ENCODE results near the gene PODN. TPM values are rescaled to one million over a fixed set of nuclear protein-coding genes. Genes with fewer than 3 reads are reported as not detected.

Gene PODN
- total RNA-seq, 1 experiment from 2014 or later, result not detected

DNA sequence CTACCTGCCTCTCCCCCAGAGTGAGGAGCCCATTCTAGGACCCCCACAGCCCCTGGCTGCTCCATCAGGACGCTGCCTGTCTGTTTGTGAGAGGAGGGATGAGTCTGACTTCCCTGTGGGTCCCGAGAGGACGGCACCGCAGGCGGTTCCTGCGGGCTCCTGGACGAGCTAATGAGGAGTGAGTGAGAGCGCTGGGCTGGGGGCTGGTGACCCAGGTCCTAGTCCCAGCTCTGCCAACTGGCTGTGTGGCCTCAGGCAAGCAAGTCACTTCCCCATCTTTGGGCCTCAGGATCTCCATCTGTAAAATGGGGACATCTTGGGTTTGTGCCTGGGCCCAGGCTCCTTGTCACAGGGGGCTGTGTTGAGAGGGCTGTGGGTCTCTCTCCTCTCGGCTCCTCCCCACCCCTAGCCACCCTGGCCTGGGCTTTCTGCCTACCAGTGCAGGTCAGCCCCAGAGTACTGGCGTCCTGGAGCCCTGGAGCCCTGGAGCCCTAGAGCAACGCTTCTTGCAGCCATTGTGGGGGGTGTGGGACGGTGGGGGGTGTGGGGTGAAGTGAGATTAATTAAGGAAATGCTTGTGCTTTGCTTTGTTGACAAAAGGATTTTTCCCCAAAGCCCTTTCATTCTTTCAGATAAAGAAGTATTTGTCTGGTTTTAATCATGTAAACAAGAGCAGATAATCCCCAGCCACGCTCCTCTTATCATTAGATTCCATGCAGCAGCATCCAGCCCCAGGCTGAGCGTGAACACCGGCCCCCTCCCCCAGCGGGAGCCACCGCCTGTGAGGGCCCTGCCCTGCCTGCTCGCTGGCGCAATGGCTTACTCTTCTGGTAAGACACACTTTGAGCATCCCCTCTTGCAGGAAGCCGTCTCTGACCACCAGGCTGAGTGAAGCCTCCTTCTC is 53.6 kb downstream of the PODN start:
- POLR2A ChIA-PET (ENCODE audit: unreplicated experiment), result no interaction called here
- BruUV-seq (replicated peaks), result no TSS peak
- intact Hi-C loops (cut with micrococcal nuclease; ENCODE audit: unreplicated experiment), result no loop called here
- Histone ChIP-seq H2AFZ (no peak overlapping the region), H3K4me3 (no peak overlapping the region), H3K9me3 (ENCODE audit: insufficient read depth, low read depth) (no peaks in the 10 kb centered on the region), H3K27me3 (ENCODE audit: insufficient read depth, low read depth) (no peaks in the 10 kb centered on the region), H3K27ac (no peak overlapping the region), H3F3A (ENCODE audit: insufficient read depth, low read depth) (peaks cover 10% of the 10 kb centered on the region; the same call in 1 of the 2 replicates), H3K4me1 (replicated peaks; ENCODE audit: insufficient read depth) (peaks cover 28% of the 10 kb centered on the region), H3K79me2 (ENCODE audit: low read depth) (no peaks in the 10 kb centered on the region), H4K20me1 (ENCODE audit: insufficient read depth) (no peaks in the 10 kb centered on the region), H3K36me3 (ENCODE audit: low read depth) (no peaks in the 10 kb centered on the region), H3K4me2 (no peak overlapping the region), H3K9me2 (ENCODE audit: insufficient read depth) (no peaks in the 10 kb centered on the region)
- peak in 1 of 2 experiments; percentile 64 for DNase-seq
- CTCF ChIA-PET, result no interaction called here
- TF ChIP-seq EZH2 (IDR thresholded peaks at IDR 0.05; ENCODE audit: low read depth), result no peak
- TF ChIP-seq, protein P1, sequence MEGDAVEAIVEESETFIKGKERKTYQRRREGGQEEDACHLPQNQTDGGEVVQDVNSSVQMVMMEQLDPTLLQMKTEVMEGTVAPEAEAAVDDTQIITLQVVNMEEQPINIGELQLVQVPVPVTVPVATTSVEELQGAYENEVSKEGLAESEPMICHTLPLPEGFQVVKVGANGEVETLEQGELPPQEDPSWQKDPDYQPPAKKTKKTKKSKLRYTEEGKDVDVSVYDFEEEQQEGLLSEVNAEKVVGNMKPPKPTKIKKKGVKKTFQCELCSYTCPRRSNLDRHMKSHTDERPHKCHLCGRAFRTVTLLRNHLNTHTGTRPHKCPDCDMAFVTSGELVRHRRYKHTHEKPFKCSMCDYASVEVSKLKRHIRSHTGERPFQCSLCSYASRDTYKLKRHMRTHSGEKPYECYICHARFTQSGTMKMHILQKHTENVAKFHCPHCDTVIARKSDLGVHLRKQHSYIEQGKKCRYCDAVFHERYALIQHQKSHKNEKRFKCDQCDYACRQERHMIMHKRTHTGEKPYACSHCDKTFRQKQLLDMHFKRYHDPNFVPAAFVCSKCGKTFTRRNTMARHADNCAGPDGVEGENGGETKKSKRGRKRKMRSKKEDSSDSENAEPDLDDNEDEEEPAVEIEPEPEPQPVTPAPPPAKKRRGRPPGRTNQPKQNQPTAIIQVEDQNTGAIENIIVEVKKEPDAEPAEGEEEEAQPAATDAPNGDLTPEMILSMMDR (conservative IDR thresholded peaks at IDR 0.05), result no peak

GRCh38 chr1:53116307-53116810 is 54.3 kb downstream of the PODN start:
- Histone ChIP-seq H4K20me1 (ENCODE audit: insufficient read depth) (no peaks in the 10 kb centered on the region), H3K4me2 (no peak overlapping the region), H3K79me2 (ENCODE audit: low read depth) (no peaks in the 10 kb centered on the region), H3K9me3 (ENCODE audit: insufficient read depth, low read depth) (no peaks in the 10 kb centered on the region), H3K4me3 (no peak overlapping the region), H3K9me2 (ENCODE audit: insufficient read depth) (no peaks in the 10 kb centered on the region), H3K27ac (no peak overlapping the region), H3K4me1 (replicated peaks; ENCODE audit: insufficient read depth) (peaks cover 21% of the 10 kb centered on the region), H3K27me3 (ENCODE audit: insufficient read depth, low read depth) (no peaks in the 10 kb centered on the region), H2AFZ (no peak overlapping the region), H3K36me3 (ENCODE audit: low read depth) (no peaks in the 10 kb centered on the region), H3F3A (ENCODE audit: insufficient read depth, low read depth) (peaks cover 6% of the 10 kb centered on the region; the same call in 1 of the 2 replicates)
- no TSS peak for BruUV-seq (replicated peaks)
- ChIA-PET POLR2A (ENCODE audit: unreplicated experiment) (no interaction called here), CTCF (no interaction called here)
- DNase-seq, result no peak
- intact Hi-C loops (cut with micrococcal nuclease; ENCODE audit: unreplicated experiment), result no loop called here
- TF ChIP-seq, protein P1 (conservative IDR thresholded peaks at IDR 0.05), result no peak
- no peak for TF ChIP-seq EZH2 (IDR thresholded peaks at IDR 0.05; ENCODE audit: low read depth)

GRCh38 chr1:53116933-53117600 is 55.1 kb downstream of the PODN start:
- Histone ChIP-seq H3K4me2 (no peak overlapping the region), H3K79me2 (ENCODE audit: low read depth) (no peaks in the 10 kb centered on the region), H3K4me3 (no peak overlapping the region), H2AFZ (no peak overlapping the region), H3K27ac (no peak overlapping the region), H3K27me3 (ENCODE audit: insufficient read depth, low read depth) (no peaks in the 10 kb centered on the region), H3F3A (ENCODE audit: insufficient read depth, low read depth) (no peaks in the 10 kb centered on the region), H3K4me1 (replicated peaks; ENCODE audit: insufficient read depth) (peaks cover 15% of the 10 kb centered on the region; the same call in 1 of the 2 replicates), H3K9me2 (ENCODE audit: insufficient read depth) (no peaks in the 10 kb centered on the region), H3K9me3 (ENCODE audit: insufficient read depth, low read depth) (no peaks in the 10 kb centered on the region), H3K36me3 (ENCODE audit: low read depth) (no peaks in the 10 kb centered on the region), H4K20me1 (ENCODE audit: insufficient read depth) (no peaks in the 10 kb centered on the region)
- intact Hi-C loops (cut with micrococcal nuclease; ENCODE audit: unreplicated experiment), result no loop called here
- ChIA-PET POLR2A (ENCODE audit: unreplicated experiment) (no interaction called here), CTCF (no interaction called here)
- BruUV-seq (replicated peaks), result no TSS peak
- DNase-seq, result no peak
- TF ChIP-seq, protein P1 (conservative IDR thresholded peaks at IDR 0.05), result no peak
- no peak for TF ChIP-seq EZH2 (IDR thresholded peaks at IDR 0.05; ENCODE audit: low read depth)
